Activated CD8-positive, alpha-beta T cell treated with anti-CD3 and anti-CD28 coated beads for 36 hours (primary cell): ENCODE results near the gene ZBBX. TPM values are rescaled to one million over a fixed set of nuclear protein-coding genes. Genes with fewer than 3 reads are reported as not detected.

Source experiments
- ATAC-seq: fragments of 200-7000 bp; cut with Tn5 transposase; one replicate; pipeline ENCODE4 v1.10.0; 2021; ENCODE audit warnings: mild to moderate bottlenecking, moderate library complexity
- CTCF ChIA-PET: fragments of 350-600 bp; sonication (Branson Sonifier 250); formaldehyde crosslinking; loops from one replicate; lab custom pipeline; 2021; ENCODE audit warnings: antibody characterized with exemption; lab: Charles Lee
- POLR2A ChIA-PET: fragments of 350-600 bp; sonication (Branson Sonifier 250); formaldehyde crosslinking; loops from one replicate; lab custom pipeline; 2021; ENCODE audit warnings: antibody characterized with exemption; lab: Charles Lee
- DNase-seq: peaks from one replicate; pipeline ENCODE4 v3.0.0-alpha.2; 2020
- H3K27ac Mint-ChIP-seq: one replicate; pipeline ENCODE4 v1.8.0; 2021; ENCODE audit warnings: mild to moderate bottlenecking, mixed read lengths
- H3K27me3 Mint-ChIP-seq: one replicate; pipeline ENCODE4 v1.8.0; 2021; ENCODE audit warnings: mixed read lengths
- H3K36me3 Mint-ChIP-seq: one replicate; pipeline ENCODE4 v1.8.0; 2021; ENCODE audit warnings: low read depth, mixed read lengths
- H3K4me1 Mint-ChIP-seq: one replicate; pipeline ENCODE4 v1.8.0; 2021; ENCODE audit warnings: low read depth, mixed read lengths
- H3K4me3 Mint-ChIP-seq: one replicate; pipeline ENCODE4 v1.8.0; 2021; ENCODE audit warnings: mild to moderate bottlenecking, moderate library complexity, mixed read lengths
- H3K9me3 Mint-ChIP-seq: one replicate; pipeline ENCODE4 v1.8.0; 2021; ENCODE audit warnings: mixed read lengths
- CTCF ChIP-seq: fragments of 200-600 bp; IDR thresholded peaks from one replicate; pipeline ENCODE4 v1.8.0; 2022; ENCODE audit warnings: antibody characterized with exemption, mild to moderate bottlenecking
- intact Hi-C: fragments of 100-400 bp; cut with micrococcal nuclease; formaldehyde crosslinking; loops from one replicate; pipeline ENCODE4 v1.10.0; 2022
- total RNA-seq, 2 experiments: library from RNA; stranded (reverse); gene quantifications; one replicate each; pipeline ENCODE4 v1.2.3, GENCODE V29; 2021

The ZBBX gene
- total RNA-seq, 2 experiments from 2014 or later: not detected

- ChIA-PET POLR2A (no interaction called here), CTCF (no interaction called here)
- Mint-ChIP-seq H3K4me1 (no peaks in the 10 kb centered on the region), H3K4me3 (no peak overlapping the region), H3K27me3 (peaks cover 1% of the 10 kb centered on the region), H3K9me3 (no peaks in the 10 kb centered on the region), H3K27ac (no peak overlapping the region), H3K36me3 (no peaks in the 10 kb centered on the region)
- no peak for ATAC-seq
- no peak for DNase-seq
- intact Hi-C loops: no loop called here
- TF ChIP-seq CTCF: no peak
Observed at GRCh38 chr3:167372138-167372537, 8.0 kb downstream of the ZBBX start.

- Mint-ChIP-seq H3K4me3 (no peak overlapping the region), H3K27me3 (no peaks in the 10 kb centered on the region), H3K36me3 (no peaks in the 10 kb centered on the region), H3K9me3 (peaks cover 4% of the 10 kb centered on the region), H3K4me1 (no peaks in the 10 kb centered on the region), H3K27ac (no peak overlapping the region)
- CTCF ChIA-PET: no interaction called here
- intact Hi-C loops: no loop called here
- DNase-seq (no peak), ATAC-seq (no peak)
- POLR2A ChIA-PET: no interaction called here
- TF ChIP-seq CTCF: no peak
Observed at GRCh38 chr3:167361948-167362347, 18.1 kb downstream of the ZBBX start.

GRCh38 chr3:167361306-167361705 lies 18.8 kb downstream of the ZBBX start:
- Mint-ChIP-seq H3K4me1 (no peaks in the 10 kb centered on the region), H3K27me3 (no peaks in the 10 kb centered on the region), H3K9me3 (peaks cover 6% of the 10 kb centered on the region), H3K27ac (no peak overlapping the region), H3K36me3 (no peaks in the 10 kb centered on the region), H3K4me3 (no peak overlapping the region)
- DNase-seq: no peak
- no peak for TF ChIP-seq CTCF
- POLR2A ChIA-PET: no interaction called here
- no peak for ATAC-seq
- CTCF ChIA-PET: no interaction called here
- intact Hi-C loops: no loop called here

- no peak overlapping the region for H3K4me3 Mint-ChIP-seq
- POLR2A ChIA-PET: no interaction called here
- ATAC-seq (no peak), DNase-seq (no peak)
- no peaks in the 10 kb centered on the region for H3K27me3 Mint-ChIP-seq
- H3K36me3 Mint-ChIP-seq: no peaks in the 10 kb centered on the region
- H3K9me3 Mint-ChIP-seq: peaks cover 6% of the 10 kb centered on the region
- H3K27ac Mint-ChIP-seq: no peak overlapping the region
- H3K4me1 Mint-ChIP-seq: no peaks in the 10 kb centered on the region
- CTCF ChIA-PET: interaction anchor here (0.7 kb wide), 1 partner anchor 25 kb away, joined by 3 read pairs; the partner anchor contains the start of gene ZBBX
- intact Hi-C loops: no loop called here
- no peak for TF ChIP-seq CTCF
Observed at GRCh38 chr3:167355446-167355845, 24.7 kb downstream of the ZBBX start.

GRCh38 chr3:167354751-167355150 lies 25.3 kb downstream of the ZBBX start:
- ATAC-seq (no peak), DNase-seq (no peak)
- CTCF ChIA-PET: interaction anchor here (1.8 kb wide), 1 partner anchor 26 kb away, joined by 10 read pairs; the partner anchor contains the start of gene ZBBX
- intact Hi-C loops: no loop called here
- no peaks in the 10 kb centered on the region for H3K4me1 Mint-ChIP-seq
- no peaks in the 10 kb centered on the region for H3K36me3 Mint-ChIP-seq
- H3K27me3 Mint-ChIP-seq: no peaks in the 10 kb centered on the region
- TF ChIP-seq CTCF: no peak
- H3K9me3 Mint-ChIP-seq: peaks cover 6% of the 10 kb centered on the region
- H3K27ac Mint-ChIP-seq: no peak overlapping the region
- POLR2A ChIA-PET: no interaction called here
- no peak overlapping the region for H3K4me3 Mint-ChIP-seq
